ENCODE data around the gene PRORP. TPM values are rescaled to one million over a fixed set of nuclear protein-coding genes. Genes with fewer than 3 reads are reported as not detected.

The PRORP gene
- total and polyA plus RNA-seq, 2 of the 8 experiments (the other 6 are each of a cell fraction or from before 2014, with no cell fraction given) = 30.0 to 44.8 TPM

GRCh38 chr14:35113308-35113950 is 8.9 kb upstream of the PRORP start (continued):
- TF ChIP-seq NANOG (IDR thresholded peaks at IDR 0.05; ENCODE audit: insufficient read depth, low read depth, low read length, poor library complexity, severe bottlenecking) (no peak), KDM4A (IDR thresholded peaks at IDR 0.05; ENCODE audit: low read depth, low read length, severe bottlenecking) (no peak), GABPA (IDR thresholded peaks at IDR 0.05; ENCODE audit: borderline replicate concordance, insufficient read depth, low read length) (no peak), RXRA (IDR thresholded peaks at IDR 0.05; ENCODE audit: insufficient read depth, low read depth, low read length) (no peak), KDM5A (IDR thresholded peaks at IDR 0.05; ENCODE audit: low read length) (no peak)

Data from H1 (cell line).